OCI-LY1 (cell line): ENCODE measurements around the gene GRHL1.

Experiments used
- CTCF ChIP-seq: fragments of 200-600 bp; sonication (generic), shearing (Covaris generic); IDR thresholded peaks from 2 replicates; pipeline ENCODE4 v1.5.1; 2017; ENCODE audit warnings: mild to moderate bottlenecking, antibody characterized with exemption, low read length, moderate library complexity, mixed read lengths
- EZH2 ChIP-seq: fragments of 200-600 bp; sonication (generic), shearing (Covaris generic); IDR thresholded peaks from 2 replicates; pipeline ENCODE4 v1.8.0; 2017; ENCODE audit warnings: borderline replicate concordance, mixed run types, mild to moderate bottlenecking, antibody characterized with exemption, low read length, moderate library complexity, mixed read lengths

GRCh38 chr2:9995059-9995458 is 43.6 kb downstream of the GRHL1 start:
- no peak for TF ChIP-seq EZH2
- no peak for TF ChIP-seq CTCF
